ENCODE measurements around the gene LRP2BP. TPM values are rescaled to one million over a fixed set of nuclear protein-coding genes. Genes with fewer than 3 reads are reported as not detected.

The LRP2BP gene
- polyA plus RNA-seq, 1 donor (not counting 4 experiments of a cell fraction or from before 2014, with no cell fraction given), result 0.22 TPM

GRCh38 chr4:185344743-185345538 is 50.8 kb downstream of the LRP2BP start:
- Histone ChIP-seq H4K20me1 (ENCODE audit: control insufficient read depth, extremely low read depth, insufficient read depth, low read length) (no peaks in the 10 kb centered on the region), H3K9ac (ENCODE audit: control insufficient read depth, extremely low read depth, insufficient read depth, low read length) (no peak overlapping the region), H2AFZ (ENCODE audit: control insufficient read depth, low read length) (no peak overlapping the region), H3K4me3 (ENCODE audit: control insufficient read depth in 2 of 3, extremely low read depth in 1 of 3, insufficient read depth in 2 of 3, low read depth in 1 of 3, low read length in 3 of 3) (no peak overlapping the region), H3K4me2 (ENCODE audit: control insufficient read depth, extremely low read depth, insufficient read depth, low read depth, low read length) (no peak overlapping the region), H3K9me3 (ENCODE audit: control insufficient read depth, low read depth, low read length) (no peaks in the 10 kb centered on the region), H3K27ac (ENCODE audit: control insufficient read depth, insufficient read depth, low read length) (no peak overlapping the region), H3K4me1 (ENCODE audit: control insufficient read depth, extremely low read depth, insufficient read depth, low read length) (no peaks in the 10 kb centered on the region), H3K79me2 (ENCODE audit: control insufficient read depth, insufficient read depth, low read length) (no peaks in the 10 kb centered on the region), H3K27me3 (ENCODE audit: control insufficient read depth, extremely low read depth, insufficient read depth, low read length) (no peaks in the 10 kb centered on the region), H3K9me1 (ENCODE audit: control insufficient read depth, extremely low read depth, insufficient read depth, low read length) (no peaks in the 10 kb centered on the region), H3K36me3 (ENCODE audit: control insufficient read depth in 2 of 2, extremely low read depth in 1 of 2, insufficient read depth in 2 of 2, low read length in 2 of 2) (peaks cover 0 to 3% of the 10 kb centered on the region in 2 experiments)
- FAIRE-seq, result no peak
- DNase-seq (ENCODE audit: low read depth, low spot score), result no peak
- dilution Hi-C loops (cut with MboI; ENCODE audit: extremely low pct_ligation_motif_present, low sequenced_read_pairs), result no loop called here
- no peak for TF ChIP-seq EZH2 (IDR thresholded peaks at IDR 0.05; ENCODE audit: low read length)
- TF ChIP-seq, protein P1, sequence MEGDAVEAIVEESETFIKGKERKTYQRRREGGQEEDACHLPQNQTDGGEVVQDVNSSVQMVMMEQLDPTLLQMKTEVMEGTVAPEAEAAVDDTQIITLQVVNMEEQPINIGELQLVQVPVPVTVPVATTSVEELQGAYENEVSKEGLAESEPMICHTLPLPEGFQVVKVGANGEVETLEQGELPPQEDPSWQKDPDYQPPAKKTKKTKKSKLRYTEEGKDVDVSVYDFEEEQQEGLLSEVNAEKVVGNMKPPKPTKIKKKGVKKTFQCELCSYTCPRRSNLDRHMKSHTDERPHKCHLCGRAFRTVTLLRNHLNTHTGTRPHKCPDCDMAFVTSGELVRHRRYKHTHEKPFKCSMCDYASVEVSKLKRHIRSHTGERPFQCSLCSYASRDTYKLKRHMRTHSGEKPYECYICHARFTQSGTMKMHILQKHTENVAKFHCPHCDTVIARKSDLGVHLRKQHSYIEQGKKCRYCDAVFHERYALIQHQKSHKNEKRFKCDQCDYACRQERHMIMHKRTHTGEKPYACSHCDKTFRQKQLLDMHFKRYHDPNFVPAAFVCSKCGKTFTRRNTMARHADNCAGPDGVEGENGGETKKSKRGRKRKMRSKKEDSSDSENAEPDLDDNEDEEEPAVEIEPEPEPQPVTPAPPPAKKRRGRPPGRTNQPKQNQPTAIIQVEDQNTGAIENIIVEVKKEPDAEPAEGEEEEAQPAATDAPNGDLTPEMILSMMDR (optimal IDR thresholded peaks at IDR 0.05 in 1 of 3, IDR thresholded peaks at IDR 0.05 in 1 of 3, conservative IDR thresholded peaks at IDR 0.05 in 1 of 3; ENCODE audit: extremely low read depth in 1 of 3, insufficient read depth in 2 of 3, low read length in 3 of 3), result no peak

DNA sequence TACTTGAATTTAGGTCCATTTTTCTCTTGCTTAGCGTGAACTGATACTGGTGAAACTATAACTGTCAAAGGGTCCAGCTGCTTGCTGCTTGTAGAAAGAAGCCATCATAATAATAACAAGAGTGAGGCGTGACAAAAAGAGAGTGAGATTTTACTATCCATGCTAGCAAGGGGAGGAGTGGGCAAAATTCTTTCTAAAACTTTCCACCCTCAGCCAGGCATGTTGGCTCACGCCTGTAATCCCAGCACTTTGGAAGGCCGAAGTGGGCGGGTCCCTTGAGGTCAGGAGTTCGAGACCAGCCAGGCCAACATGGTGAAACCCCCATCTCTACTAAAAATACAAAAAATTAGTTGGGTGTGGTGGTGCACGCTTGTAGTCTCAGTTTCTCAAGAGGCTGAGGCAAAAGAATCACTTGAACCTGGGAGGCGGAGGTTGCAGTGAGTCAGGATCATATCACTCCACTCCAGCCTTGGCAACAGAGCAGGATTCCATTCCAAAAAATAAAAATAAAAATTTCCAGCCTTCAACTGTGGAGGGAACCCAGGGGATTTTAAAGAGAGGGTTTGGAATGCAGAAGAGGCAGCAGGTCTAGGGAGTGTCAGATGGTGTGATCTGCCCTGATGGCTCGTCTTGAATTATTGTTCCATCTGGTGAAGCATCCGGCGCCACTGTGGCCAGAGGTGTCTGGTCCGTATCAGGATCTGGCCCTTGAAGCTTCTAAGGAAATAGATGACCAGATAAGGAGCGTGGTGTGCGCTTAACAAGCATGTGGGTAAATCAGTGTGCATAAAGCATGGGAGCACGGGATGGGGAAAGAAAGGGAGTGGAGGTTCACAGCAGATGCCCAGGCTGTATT is 51.8 kb downstream of the LRP2BP start:
- H2AFZ ChIP-seq (ENCODE audit: control insufficient read depth, low read length), result no peak overlapping the region
- no peaks in the 10 kb centered on the region for H3K9me1 ChIP-seq (ENCODE audit: control insufficient read depth, extremely low read depth, insufficient read depth, low read length)
- dilution Hi-C loops (cut with MboI; ENCODE audit: extremely low pct_ligation_motif_present, low sequenced_read_pairs), result no loop called here
- H3K4me3 ChIP-seq (ENCODE audit: control insufficient read depth in 2 of 3, extremely low read depth in 1 of 3, insufficient read depth in 2 of 3, low read depth in 1 of 3, low read length in 3 of 3), result no peak overlapping the region
- no peak overlapping the region for H3K9ac ChIP-seq (ENCODE audit: control insufficient read depth, extremely low read depth, insufficient read depth, low read length)
- H3K4me2 ChIP-seq (ENCODE audit: control insufficient read depth, extremely low read depth, insufficient read depth, low read depth, low read length), result no peak overlapping the region
- FAIRE-seq (no peak), DNase-seq (ENCODE audit: low read depth, low spot score) (no peak)
- peaks cover 0 to 3% of the 10 kb centered on the region in 2 experiments for H3K36me3 ChIP-seq (ENCODE audit: control insufficient read depth in 2 of 2, extremely low read depth in 1 of 2, insufficient read depth in 2 of 2, low read length in 2 of 2)
- no peak overlapping the region for H3K27ac ChIP-seq (ENCODE audit: control insufficient read depth, insufficient read depth, low read length)
- H3K79me2 ChIP-seq (ENCODE audit: control insufficient read depth, insufficient read depth, low read length), result no peaks in the 10 kb centered on the region
- no peaks in the 10 kb centered on the region for H3K27me3 ChIP-seq (ENCODE audit: control insufficient read depth, extremely low read depth, insufficient read depth, low read length)
- H3K9me3 ChIP-seq (ENCODE audit: control insufficient read depth, low read depth, low read length), result no peaks in the 10 kb centered on the region
- H4K20me1 ChIP-seq (ENCODE audit: control insufficient read depth, extremely low read depth, insufficient read depth, low read length), result no peaks in the 10 kb centered on the region
- TF ChIP-seq EZH2 (IDR thresholded peaks at IDR 0.05; ENCODE audit: low read length), result no peak
- TF ChIP-seq, protein P1 (optimal IDR thresholded peaks at IDR 0.05 in 1 of 3, IDR thresholded peaks at IDR 0.05 in 1 of 3, conservative IDR thresholded peaks at IDR 0.05 in 1 of 3; ENCODE audit: extremely low read depth in 1 of 3, insufficient read depth in 2 of 3, low read length in 3 of 3), result no peak
- H3K4me1 ChIP-seq (ENCODE audit: control insufficient read depth, extremely low read depth, insufficient read depth, low read length), result no peaks in the 10 kb centered on the region

Data from keratinocyte (primary cell).